HAP-1 (cell line): ENCODE measurements around the gene DPH5.
A peak's percentile ranks its signal among the peaks of the same experiment; 100 is the strongest.
"Not testable (repeated sequence)": the region's sequence is repeated elsewhere in the genome, so short reads cannot be mapped to it uniquely, and the experiment has no call there.

Experiments used
- DNase-seq, 2 experiments: peaks; one replicate each; pipeline ENCODE4 v3.0.0-alpha.2; 2016 to 2020; ENCODE audit warnings: low spot score in 2 of 2
- H3K27me3 ChIP-seq: fragments of 250-450 bp; sonication (Bioruptor Pico); 2 replicates; pipeline ENCODE4 v1.5.1; 2020; ENCODE audit warnings: low read depth, mild to moderate bottlenecking, moderate library complexity
- H3K36me3 ChIP-seq: fragments of 250-450 bp; sonication (Bioruptor Pico); replicated peaks from 2 replicates; pipeline ENCODE4 v1.5.1; 2020; ENCODE audit warnings: mild to moderate bottlenecking
- H3K4me1 ChIP-seq: fragments of 250-450 bp; sonication (Bioruptor Pico); 2 replicates; pipeline ENCODE4 v1.5.1; 2020; ENCODE audit warnings: mild to moderate bottlenecking
- H3K4me3 ChIP-seq: fragments of 250-450 bp; sonication (Bioruptor Pico); 2 replicates; pipeline ENCODE4 v1.5.1; 2020; ENCODE audit warnings: mild to moderate bottlenecking, moderate library complexity
- H3K9me3 ChIP-seq: fragments of 250-450 bp; sonication (Bioruptor Pico); 2 replicates; pipeline ENCODE4 v1.5.1; 2020; ENCODE audit warnings: mild to moderate bottlenecking, moderate library complexity
- in situ Hi-C: fragments of 300-500 bp; cut with MboI; formaldehyde crosslinking; loops from 3 replicates; pipeline ENCODE4 v1.14.3; 2020; ENCODE audit warnings: low sequenced_read_pairs, inconsistent platforms, mixed read lengths

DPH5 gene

DNA sequence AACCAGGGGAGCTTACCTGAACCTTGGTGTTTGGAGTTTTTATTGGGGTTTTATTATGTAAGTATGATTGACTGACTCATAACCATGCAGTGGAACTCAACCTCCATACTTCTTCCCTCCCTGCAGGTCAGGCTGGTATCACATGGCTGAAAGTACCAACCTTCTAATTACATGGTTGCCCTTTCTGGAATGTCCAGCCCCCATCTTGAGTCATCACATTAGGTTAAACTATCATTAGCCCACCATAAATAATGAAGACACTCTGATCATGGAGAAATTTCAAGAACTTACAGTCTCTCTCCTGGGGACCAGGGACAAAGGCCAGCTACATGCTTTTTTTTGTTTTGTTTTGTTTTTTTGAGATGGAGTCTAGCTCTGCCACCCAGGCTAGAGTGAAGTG, 19.2 kb upstream of the DPH5 start:
- Histone ChIP-seq H3K4me1 (no peaks in the 10 kb centered on the region), H3K9me3 (peaks cover 18% of the 10 kb centered on the region), H3K36me3 (no peaks in the 10 kb centered on the region), H3K27me3 (no peaks in the 10 kb centered on the region), H3K4me3 (no peak overlapping the region)
- no peak for DNase-seq
- in situ Hi-C loops, result no loop called here

- in situ Hi-C loops, result no loop called here
Measured at GRCh38 chr1:101044259-101044658, 18.7 kb upstream of the DPH5 start.

GRCh38 chr1:101043776-101044175, 18.2 kb upstream of the DPH5 start:
- H3K4me1 ChIP-seq, result no peaks in the 10 kb centered on the region
- no peak overlapping the region for H3K4me3 ChIP-seq
- no peaks in the 10 kb centered on the region for H3K27me3 ChIP-seq
- peaks cover 3% of the 10 kb centered on the region; the same call in 1 of the 2 replicates for H3K36me3 ChIP-seq
- peaks cover 20% of the 10 kb centered on the region for H3K9me3 ChIP-seq
- no peak for DNase-seq
- in situ Hi-C loops, result no loop called here

More at GRCh38 chr1:101044259-101044658, 18.7 kb upstream of the DPH5 start:
- Histone ChIP-seq H3K4me1 (no peaks in the 10 kb centered on the region), H3K4me3 (no peak overlapping the region), H3K9me3 (peaks cover 20% of the 10 kb centered on the region), H3K27me3 (no peaks in the 10 kb centered on the region), H3K36me3 (no peaks in the 10 kb centered on the region)
- DNase-seq, result no peak

DNA sequence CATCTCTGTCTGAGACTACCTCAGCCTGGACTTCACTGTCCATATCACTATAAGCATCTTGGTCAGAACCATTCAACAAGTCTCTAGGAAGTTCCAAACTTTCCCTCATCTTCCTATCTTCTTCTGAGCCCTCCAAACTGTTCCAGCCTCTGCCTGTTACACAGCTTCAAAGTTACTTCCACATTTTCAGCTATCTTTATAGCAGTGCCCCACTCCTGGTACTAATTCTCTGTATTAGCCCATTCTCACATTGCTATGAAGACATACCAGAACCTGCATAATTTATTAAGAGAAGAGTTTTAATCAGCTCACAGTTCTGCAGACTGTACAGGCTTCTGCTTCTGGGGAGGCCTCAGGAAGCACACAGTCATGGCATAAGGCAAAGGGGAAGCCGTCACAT, 15.7 kb upstream of the DPH5 start:
- in situ Hi-C loops, result no loop called here

DNA sequence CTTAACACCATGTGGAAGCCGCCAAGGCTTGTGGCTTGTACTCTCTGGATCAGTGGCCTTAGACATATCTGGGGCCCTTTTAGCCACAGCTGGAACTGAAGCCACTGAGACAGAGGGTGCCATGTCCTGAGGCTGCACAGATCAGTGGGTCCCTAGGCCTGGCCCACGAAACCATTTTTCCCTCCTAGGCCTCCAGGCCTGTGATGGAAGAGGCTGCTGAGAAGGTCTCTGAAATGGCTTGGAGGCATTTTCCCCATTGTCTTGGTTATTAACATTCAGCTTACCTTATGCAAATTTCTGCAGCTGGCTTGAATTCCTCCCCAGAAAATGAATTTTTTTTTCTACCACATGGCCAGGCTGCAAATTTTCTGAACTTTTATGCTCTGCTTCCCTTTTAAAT, 15.1 kb upstream of the DPH5 start:
- H3K36me3 ChIP-seq, result peaks cover 4% of the 10 kb centered on the region
- in situ Hi-C loops, result no loop called here

More for the DNA sequence above, 15.7 kb upstream of the DPH5 start:
- Histone ChIP-seq H3K4me3 (no peak overlapping the region), H3K27me3 (no peaks in the 10 kb centered on the region), H3K9me3 (peaks cover 20% of the 10 kb centered on the region), H3K4me1 (no peaks in the 10 kb centered on the region), H3K36me3 (peaks cover 4% of the 10 kb centered on the region)
- DNase-seq, result no peak

DNA sequence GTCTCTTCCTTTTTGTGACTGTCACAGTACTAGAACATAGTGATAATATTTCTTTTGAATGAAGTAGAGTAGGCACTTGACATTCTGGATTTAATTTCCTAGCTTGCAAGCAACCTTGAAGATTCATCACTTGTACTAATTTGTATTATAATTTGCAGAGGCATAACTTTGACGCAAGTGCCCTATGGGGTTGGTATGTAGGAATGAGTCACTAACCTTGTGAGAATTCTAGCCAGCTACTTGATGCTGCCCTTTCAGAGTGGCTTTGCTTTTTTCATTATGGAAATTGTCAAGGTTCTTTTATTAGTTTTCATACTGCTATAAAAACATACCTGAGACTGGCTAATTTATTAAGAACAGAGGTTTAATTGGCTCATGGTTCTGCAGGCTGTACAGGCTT, 13.7 kb upstream of the DPH5 start:
- Histone ChIP-seq H3K9me3 (peaks cover 20% of the 10 kb centered on the region), H3K27me3 (no peaks in the 10 kb centered on the region), H3K4me1 (no peaks in the 10 kb centered on the region), H3K4me3 (no peak overlapping the region), H3K36me3 (peaks cover 4% of the 10 kb centered on the region)
- DNase-seq, result no peak
- in situ Hi-C loops, result no loop called here

More for the DNA sequence above, 15.1 kb upstream of the DPH5 start:
- H3K4me1 ChIP-seq, result no peaks in the 10 kb centered on the region
- H3K4me3 ChIP-seq, result no peak overlapping the region
- no peak for DNase-seq
- H3K27me3 ChIP-seq, result no peaks in the 10 kb centered on the region
- peaks cover 20% of the 10 kb centered on the region for H3K9me3 ChIP-seq

- H3K27me3 ChIP-seq, result no peaks in the 10 kb centered on the region
- H3K4me3 ChIP-seq, result no peak overlapping the region
- H3K4me1 ChIP-seq, result no peaks in the 10 kb centered on the region
- no peak for DNase-seq
- in situ Hi-C loops, result no loop called here
- H3K36me3 ChIP-seq, result peaks cover 4% of the 10 kb centered on the region
- peaks cover 20% of the 10 kb centered on the region for H3K9me3 ChIP-seq
Measured at GRCh38 chr1:101037316-101037715, 11.7 kb upstream of the DPH5 start.

DNA sequence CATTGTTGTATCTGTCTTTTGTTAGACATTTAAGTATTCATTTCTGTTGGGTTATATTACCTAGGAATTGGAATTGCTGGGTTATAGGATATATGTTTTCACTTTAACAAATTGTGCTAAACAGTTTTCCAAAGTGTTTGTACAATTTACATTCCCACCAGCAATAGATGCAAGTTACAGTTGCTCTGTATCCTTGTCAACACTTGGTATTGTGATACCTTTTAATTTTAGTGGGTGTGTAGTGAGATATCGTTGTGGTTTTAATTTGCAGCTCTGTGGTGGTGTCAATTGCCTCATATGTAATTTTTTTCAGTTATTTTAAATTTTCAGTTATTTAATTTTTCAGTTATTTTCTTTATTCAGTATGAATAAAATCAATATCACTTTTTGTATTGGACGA, 7.4 kb upstream of the DPH5 start:
- Histone ChIP-seq H3K36me3 (peaks cover 2% of the 10 kb centered on the region; the same call in 1 of the 2 replicates), H3K4me1 (peaks cover 3% of the 10 kb centered on the region), H3K4me3 (no peak overlapping the region), H3K27me3 (no peaks in the 10 kb centered on the region), H3K9me3 (no peaks in the 10 kb centered on the region)
- in situ Hi-C loops, result no loop called here
- DNase-seq, result no peak

DNA sequence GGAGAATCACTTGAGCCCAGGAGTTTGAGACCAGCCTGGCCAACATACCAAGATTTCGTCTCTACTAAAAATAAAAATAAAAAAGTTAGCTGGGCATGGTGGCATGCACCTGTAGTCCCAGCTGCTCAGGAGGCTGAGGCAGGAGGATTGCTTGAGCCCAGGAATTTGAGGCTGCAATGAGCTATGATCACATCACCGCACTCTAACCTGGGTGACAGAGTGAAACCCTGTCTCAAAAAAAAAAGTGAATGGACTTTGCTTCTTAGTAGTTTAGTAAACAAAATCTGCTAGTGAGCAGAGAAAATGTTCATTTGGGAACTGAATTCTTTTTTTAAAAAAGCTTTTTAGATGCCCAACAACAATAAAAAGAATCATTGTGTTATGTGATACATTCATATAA, 6.5 kb upstream of the DPH5 start:
- H3K4me1 ChIP-seq, H3K4me3 ChIP-seq, H3K9me3 ChIP-seq, H3K36me3 ChIP-seq, H3K27me3 ChIP-seq, DNase-seq, in situ Hi-C loops: not testable (repeated sequence)

- H3K36me3 ChIP-seq, result 0 out of 2 replicates have a peak, but pooled peaks cover 2% of the 10 kb centered on the region
- no peak for DNase-seq
- in situ Hi-C loops, result no loop called here
Measured at GRCh38 chr1:101030881-101031280, 5.3 kb upstream of the DPH5 start.

GRCh38 chr1:101029184-101029583, 3.6 kb upstream of the DPH5 start:
- DNase-seq, result no peak
- in situ Hi-C loops, result loop anchor here (10.0 kb wide), 1 partner anchor 206 kb away; the partner anchor contains the start of gene S1PR1
- H3K4me3 ChIP-seq, result no peak overlapping the region

More at GRCh38 chr1:101030881-101031280, 5.3 kb upstream of the DPH5 start:
- no peaks in the 10 kb centered on the region for H3K9me3 ChIP-seq
- H3K4me3 ChIP-seq, result no peak overlapping the region
- H3K4me1 ChIP-seq, result peaks cover 9% of the 10 kb centered on the region
- no peaks in the 10 kb centered on the region for H3K27me3 ChIP-seq

DNA sequence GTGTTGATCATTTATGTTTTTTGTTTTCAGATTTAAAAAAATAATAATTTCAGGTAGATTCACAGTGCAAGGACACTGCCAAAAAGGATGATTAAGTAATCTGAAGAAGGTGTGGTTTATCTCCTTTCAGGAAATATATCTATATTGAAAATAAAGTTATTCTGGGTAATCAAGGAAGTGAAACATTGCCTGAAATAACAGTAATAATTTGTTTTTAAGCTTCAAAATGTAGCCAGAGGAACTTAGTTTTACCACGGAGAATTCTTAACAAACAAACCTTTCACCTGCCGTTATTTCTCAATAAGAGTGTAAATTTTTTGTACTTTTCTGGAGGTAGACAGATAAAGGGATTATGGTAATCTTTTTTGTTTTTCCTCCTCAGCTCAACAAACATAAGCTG, 2.9 kb upstream of the DPH5 start:
- DNase-seq, result no peak
- Histone ChIP-seq H3K27me3 (no peaks in the 10 kb centered on the region), H3K4me3 (no peak overlapping the region), H3K36me3 (peaks cover 7% of the 10 kb centered on the region), H3K4me1 (peaks cover 17% of the 10 kb centered on the region), H3K9me3 (no peaks in the 10 kb centered on the region)
- in situ Hi-C loops, result loop anchor here (10.0 kb wide), 1 partner anchor 206 kb away; the partner anchor contains the start of gene S1PR1

More at GRCh38 chr1:101029184-101029583, 3.6 kb upstream of the DPH5 start:
- H3K36me3 ChIP-seq, result peaks cover 2% of the 10 kb centered on the region; the same call in 1 of the 2 replicates
- no peaks in the 10 kb centered on the region for H3K27me3 ChIP-seq
- H3K4me1 ChIP-seq, result peaks cover 17% of the 10 kb centered on the region
- H3K9me3 ChIP-seq, result no peaks in the 10 kb centered on the region

- DNase-seq, result no peak
- no peak overlapping the region for H3K4me3 ChIP-seq
- no peaks in the 10 kb centered on the region for H3K27me3 ChIP-seq
- in situ Hi-C loops, result loop anchor here (10.0 kb wide), 1 partner anchor 208 kb away; the partner anchor contains the start of gene S1PR1
- no peaks in the 10 kb centered on the region for H3K9me3 ChIP-seq
- peaks cover 19% of the 10 kb centered on the region for H3K4me1 ChIP-seq
- peaks cover 10% of the 10 kb centered on the region for H3K36me3 ChIP-seq
Measured at GRCh38 chr1:101027194-101027772, 1.7 kb upstream of the DPH5 start.

DNA sequence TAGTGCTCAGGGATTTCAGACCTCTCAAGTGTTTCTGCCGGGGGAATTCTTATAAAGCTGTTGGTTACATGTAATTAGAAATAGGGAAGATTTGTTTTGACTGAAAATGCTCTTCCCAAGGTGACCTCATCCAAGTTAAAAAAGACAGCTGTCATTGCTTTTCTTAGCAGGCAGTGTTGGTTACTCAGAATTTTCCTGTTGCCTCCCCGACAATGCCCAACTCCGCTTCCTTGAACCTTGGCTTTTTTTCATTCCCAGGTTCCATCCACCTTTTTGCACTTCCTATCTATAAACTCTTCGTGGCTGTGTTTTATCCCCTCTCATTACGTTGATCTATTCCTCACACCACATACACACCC, 825 bp upstream of the DPH5 start:
- in situ Hi-C loops, result loop anchor here (10.0 kb wide), 1 partner anchor 208 kb away; the partner anchor contains the start of gene S1PR1
- no peak for DNase-seq

More for the DNA sequence above, 825 bp upstream of the DPH5 start:
- no peaks in the 10 kb centered on the region for H3K27me3 ChIP-seq
- H3K36me3 ChIP-seq, result peaks cover 16% of the 10 kb centered on the region
- peak overlapping the region; percentile 53 for H3K4me3 ChIP-seq
- peaks cover 19% of the 10 kb centered on the region for H3K4me1 ChIP-seq
- no peaks in the 10 kb centered on the region for H3K9me3 ChIP-seq
